ENCODE results near the gene ZFYVE26.
"Not testable (repeated sequence)": the region's sequence is repeated elsewhere in the genome, so short reads cannot be mapped to it uniquely, and the experiment has no call there.

The ZFYVE26 gene

DNA sequence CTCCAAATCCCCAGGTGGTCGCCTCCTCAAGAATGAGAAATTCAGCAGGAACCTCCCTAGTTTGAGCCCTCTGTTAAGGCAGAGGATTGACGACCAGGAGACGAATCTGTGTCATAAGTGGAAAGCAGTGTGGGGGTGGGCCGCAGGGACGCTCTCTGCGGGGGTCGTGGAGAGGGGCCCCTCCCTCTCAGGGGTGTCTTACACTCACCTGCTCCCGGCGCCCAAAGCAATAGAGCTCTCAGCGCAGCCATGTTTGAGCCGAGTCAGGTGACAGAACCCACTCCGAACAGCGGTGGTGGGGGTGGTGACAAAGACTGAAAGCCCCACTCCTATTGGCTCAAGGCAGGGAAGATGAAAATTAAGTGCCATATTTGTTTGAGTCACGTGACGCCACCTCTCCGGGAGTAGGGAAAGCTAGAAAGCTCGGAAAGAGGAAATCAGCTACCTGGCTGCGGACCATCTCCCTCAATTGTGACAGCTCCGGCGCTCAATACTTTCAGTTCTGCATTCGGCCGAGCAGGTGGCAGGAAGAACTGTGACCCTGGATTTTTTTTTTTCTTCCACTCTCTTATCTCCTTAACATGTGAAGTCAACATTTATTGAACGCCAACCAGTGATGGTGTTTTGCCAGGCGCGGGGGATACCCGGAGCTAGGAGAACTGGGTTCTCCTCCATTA, at the start of gene ZFYVE26:
TSS of gene ZFYVE26 (minus strand) at position 265 of the 677 bp plus-strand sequence. CDS start 627 bp downstream, outside the sequence.
- peak; percentile 99 for DNase-seq

DNA sequence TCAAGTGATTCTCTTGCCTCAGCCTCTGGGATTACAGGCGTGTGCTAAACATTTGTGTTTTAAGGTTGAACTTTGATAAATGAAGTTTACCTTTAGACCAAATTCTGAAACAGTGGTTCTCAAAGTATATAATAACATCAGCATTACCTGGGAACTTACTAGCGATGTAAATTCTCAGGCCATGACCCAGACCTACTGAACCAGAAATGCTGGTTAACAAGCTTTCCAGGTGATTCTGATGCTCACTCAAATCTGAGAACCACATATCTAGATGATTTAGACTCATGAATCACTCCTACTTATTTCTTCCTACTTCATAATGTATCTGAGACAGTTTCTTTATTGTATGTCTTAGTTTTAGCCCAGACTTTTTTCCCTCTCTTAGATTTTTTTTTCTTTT, 46.8 kb upstream of the ZFYVE26 start:
- DNase-seq, result no peak

DNA sequence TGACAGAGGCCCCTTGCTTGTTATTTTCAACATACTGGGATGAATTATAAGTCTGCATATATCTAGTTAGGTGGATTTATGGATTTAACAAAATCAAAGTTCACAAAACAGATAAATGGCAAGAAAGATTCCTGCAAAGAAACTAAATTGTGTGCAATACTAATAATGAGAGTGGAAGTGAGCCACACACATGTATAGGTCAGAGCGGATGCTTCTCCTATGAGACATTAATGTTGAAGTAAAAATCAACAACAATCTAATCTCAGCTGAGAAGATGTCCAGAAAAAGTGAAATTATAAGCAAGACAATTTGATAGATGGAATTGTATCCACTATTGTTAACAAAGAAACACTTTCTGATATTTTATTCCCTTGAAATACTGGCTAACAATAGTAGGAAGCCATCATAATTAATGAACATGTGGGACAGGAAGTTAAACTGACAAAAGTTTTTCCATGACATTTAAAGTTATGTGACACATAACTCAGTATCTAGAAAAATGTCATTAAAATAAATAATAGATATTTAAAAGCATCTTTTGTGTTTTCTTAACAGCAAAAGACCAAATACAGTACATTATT, 42.9 kb upstream of the ZFYVE26 start:
- DNase-seq, result no peak

DNA sequence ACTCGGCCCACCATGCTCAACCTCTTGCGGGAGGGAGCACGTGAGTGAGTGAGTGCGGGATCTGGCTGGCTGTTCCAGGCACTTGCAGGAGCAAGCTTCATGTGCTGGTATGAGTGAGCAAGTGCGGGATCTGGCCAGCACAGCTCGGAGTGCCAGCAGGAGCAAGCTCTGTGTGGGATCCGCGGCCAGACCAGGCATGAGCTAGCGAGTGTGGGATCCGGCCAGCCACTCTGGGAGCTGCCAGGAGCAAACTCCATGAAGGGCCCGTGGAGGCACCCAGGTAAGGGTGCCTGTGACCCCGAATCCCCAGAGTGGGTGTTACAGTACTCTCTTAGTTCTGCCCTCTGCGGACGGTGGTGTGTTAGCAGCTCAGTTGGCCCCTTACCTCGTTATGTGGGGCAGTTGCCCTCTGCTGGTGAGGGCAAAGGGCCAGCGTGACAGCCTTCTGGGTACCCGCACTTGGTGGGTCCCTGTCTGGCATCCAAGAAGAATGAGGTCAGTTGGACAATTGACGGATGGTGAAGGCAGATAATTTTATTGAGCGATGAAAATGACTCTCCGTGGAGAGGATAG, 41.5 kb upstream of the ZFYVE26 start:
- DNase-seq, result no peak

DNA sequence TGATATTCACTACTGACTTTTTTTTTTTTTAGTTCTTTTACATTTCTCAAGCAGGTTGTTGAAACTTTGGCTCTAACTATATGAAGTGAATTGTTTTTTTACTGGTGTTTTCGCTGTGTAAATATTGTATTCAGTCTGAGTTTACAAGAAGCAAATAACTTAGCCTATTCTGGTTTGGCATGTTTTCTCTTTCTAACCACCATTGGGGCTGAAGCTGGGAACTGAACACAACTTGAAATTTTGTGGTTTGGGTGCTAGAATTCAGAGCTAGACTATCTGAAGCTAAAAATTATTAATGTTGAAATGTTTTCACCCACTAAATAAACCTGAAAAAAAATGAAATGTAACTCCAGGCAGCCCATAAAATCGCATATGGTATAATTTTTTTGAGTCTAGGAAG, 40.4 kb upstream of the ZFYVE26 start:
- DNase-seq, result no peak

DNA sequence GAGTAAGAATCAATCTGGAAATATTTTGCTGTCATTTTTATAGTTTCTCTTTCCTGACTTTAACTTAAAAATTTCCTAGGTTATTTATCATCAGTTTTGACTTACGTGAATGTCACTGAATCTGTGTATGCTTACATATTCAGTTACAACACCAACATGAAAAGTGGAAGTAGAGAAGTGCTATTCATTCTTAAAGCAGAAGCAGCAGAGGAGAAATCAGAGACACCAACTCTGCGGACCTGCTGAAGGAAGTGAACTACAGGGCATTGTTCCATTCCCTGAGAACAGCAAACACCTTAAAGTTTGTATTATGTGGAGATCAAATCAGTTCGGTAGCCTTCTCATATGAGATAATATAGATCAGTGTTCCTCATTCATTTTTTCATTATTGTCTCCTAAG, 37.3 kb upstream of the ZFYVE26 start:
- DNase-seq, result no peak

DNA sequence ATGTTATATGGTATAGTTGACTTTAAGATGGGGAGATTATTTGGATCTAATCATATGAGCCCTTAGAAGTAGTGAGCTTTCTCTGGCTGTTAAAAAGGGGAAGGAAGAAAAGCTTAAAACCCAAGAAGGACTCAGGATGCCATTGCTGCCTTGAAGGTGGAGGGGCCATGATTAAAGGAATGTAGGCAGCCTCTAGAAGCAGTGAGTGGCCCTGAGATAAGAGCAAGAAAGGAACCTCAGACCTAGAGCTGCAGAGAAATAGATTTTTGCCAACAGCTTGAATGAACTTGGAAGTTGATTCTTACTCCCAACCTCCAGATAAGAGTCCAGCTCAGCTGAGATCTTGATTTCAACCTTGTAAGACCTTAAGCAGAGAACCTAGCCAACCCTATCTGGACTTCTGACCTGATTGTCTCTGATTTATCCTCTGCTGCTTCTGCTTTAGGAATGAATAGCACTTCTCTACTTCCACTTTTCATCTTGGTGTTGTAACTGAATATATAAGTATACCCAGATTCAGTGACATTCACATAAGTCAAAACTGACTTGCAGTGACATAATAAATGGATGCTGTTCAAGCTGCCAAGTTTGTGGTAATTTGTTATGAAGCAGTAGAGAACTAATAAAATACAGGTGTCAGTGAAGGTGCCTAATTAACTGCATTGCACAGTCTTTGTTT, 36.7 kb upstream of the ZFYVE26 start:
- DNase-seq, result no peak

DNA sequence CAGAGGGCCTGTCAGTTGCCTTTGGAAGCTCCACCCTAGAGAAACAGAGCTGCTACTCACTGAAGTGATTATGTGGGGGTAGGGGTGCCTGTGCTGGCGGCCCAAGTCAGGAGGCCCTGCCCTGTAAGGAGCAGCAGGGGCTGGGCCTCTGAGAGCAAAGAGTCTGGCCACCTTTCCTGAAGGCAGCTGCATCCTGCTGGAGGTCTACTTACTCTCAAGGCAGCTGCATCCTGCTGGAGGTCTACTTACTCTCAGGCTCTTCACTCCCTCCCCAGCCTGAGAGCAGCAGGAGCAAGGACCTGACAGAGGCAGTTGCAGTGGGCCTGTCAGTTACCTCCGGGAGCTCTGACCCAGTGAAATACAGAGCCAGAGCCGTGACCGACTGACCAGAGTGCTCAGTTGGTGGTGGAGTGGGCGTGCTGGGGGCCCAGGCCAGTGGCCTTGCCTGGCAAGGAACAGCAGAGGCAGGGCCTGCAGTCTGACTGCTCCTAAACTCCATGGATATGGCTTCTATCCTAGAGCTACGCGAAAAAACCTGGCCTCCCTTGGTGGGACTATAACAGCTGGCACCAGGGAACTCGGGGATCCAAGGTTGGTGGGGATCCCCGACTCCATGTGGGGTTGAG, 35.5 kb upstream of the ZFYVE26 start:
- DNase-seq, result no peak

DNA sequence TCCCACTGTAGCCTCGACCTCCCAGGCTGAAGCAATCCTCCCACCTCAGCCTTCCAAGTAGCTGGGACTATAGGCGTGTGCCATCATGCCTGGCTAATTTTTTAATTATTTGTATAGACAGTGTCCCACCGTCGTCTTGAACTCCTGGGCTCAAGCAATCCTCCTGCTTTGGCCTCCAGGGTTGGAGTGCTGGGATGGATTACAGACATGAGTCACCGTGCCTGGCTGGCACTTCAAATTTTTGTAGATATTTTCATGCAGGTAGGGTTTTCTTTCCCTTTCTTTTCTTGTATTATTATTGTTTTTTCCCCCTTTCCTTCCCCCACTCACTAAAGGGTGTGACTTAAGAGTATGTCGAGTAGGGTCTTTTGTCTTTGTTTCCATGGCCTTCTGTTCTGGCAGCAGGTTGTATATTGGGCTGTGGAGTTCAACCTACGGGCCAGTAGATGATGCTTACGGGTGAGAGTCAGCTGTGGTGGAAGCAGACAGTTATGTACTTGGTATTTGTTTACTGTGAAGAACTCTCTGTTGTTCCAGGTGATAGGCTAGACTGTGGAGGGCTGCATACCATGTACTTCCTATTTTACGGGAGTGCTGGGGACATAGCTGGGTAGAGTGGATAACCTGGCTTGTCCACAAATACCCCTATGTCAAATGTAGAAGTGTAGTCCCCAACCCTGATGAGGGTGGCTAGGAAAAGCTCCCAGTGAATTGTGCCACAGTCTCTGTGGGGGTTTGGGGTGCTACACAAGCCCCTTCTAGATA, 33.9 kb upstream of the ZFYVE26 start:
- no peak for DNase-seq

DNA sequence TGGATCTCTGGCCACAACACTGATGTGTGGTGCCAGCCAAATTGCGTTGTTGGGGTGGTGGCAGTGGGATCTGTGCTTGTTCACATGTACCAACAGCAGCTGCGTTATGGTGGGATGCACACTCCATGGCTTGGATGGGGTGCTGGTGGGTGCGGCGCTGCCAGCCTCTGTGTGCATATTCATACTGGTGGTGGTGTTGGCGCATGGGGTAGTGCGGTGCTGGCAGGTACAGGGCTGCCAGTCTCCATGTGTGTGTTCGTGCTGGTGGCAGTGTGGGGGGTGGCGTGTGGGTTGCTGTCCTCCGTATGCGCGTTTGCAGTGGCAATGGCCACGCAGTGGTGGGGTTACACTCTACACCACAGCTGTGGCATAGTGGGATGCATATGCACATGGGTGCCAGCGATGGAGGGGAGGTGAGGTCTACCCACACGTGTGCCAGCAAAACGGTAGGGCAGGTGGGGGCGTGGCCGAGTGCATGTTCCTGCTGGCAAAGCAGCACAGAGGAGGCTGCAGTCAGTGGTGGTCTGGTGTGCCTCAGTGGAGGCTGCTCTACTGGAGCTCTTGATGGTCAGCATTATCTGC, 29.7 kb upstream of the ZFYVE26 start:
- DNase-seq, result no peak

DNA sequence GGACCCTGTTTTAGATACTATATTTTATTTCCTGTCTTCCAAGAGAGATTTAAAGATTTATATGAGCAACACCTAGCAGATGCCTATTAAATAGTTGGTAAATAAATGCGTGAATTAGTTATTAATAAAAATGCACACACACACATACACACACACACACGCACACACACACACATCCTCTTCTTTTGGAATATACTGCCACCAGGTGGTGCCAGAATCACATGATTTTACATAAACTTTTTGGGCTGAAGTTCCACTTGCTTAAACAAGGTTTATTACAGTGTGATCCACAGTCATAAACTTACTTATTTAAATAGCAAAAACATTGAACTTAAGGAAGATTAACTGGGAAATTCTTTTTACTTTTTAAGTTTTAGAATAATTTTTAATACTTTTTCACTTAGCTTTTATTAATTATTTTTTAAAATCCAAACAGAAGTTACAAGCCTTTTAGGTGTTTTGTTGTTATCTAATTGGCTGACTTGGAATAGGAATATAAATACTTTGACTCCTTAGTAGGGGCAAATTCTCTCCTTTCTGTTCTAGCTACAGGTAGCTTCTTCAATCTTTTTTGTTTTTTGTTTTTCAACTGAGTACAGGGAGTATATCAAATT, 20.7 kb upstream of the ZFYVE26 start:
- DNase-seq, result peak; percentile 57 to 78

DNA sequence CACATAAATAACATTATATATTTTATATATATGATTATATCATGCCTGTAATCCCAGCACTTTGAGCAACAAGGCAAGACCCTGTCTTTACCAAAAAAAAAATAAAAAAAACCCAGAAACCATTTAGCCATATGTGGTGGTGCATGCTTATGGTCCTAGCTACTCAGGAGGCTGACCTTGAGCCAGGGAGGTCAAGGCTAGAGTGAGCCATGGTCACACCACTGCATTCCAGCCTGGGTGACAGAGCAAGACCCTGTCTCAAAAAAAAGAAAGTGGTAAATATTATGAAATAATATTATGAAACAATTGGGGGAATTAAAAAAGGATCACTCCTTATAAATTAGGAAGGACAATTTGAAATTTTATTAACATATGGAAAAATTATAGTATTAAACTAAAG, 19.2 kb upstream of the ZFYVE26 start:
- DNase-seq, result no peak

DNA sequence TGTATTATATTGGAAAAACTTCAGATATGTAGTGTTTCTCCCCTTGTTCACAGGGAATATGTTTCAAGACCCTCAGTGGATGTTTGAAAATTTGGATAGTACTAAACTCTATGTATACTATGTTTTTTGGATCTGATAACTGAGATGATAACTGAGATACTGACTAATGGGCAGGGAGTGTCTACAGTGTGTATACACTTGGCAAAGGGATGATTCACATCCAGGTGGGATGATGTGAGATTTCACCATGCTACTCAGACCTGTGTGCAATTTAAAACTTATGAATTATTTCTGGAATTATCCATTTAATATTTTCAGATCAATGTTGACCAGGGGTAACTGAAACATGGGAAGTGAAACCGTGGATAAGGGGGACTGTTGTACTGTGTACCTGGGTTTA, 17.0 kb upstream of the ZFYVE26 start:
- DNase-seq, result no peak

DNA sequence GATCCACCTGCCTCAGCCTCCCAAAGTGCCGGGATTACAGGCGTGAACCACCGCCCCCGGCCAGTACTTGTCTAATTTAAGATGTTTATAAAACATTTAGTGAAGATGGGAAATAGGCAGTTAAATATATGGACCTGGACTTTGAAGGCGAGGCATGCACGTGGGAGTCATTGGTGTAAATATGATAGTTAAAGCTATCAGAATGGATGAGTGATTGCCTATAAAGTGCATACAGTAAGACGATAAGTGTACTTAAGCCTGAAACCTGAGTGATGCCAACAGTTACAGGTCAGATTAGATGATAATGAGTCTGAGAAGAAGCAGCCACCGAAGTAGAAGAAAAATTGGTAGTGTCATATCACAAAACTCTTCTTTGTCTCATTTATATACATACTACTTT, 14.7 kb upstream of the ZFYVE26 start:
- DNase-seq, result no peak

DNA sequence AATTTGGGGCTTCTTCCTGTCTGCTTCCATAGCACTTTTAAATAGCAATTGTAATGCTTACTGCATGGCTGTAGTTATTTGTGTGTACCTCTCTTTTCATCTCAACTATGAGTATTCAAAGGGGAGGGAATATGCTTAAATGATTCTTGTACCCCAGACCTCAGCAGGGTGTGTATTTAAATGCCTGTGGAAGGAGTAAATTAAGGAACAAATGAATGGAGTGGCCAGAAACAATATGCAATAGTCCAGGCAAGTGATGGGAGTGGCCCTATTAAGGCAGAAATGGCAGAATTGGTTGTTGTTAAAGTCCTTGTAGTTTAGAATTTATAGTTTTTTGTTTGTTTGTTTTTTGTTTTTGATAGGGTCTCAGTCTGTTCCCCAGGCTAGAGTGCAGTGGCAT, 4.7 kb upstream of the ZFYVE26 start:
- no peak for DNase-seq

DNA sequence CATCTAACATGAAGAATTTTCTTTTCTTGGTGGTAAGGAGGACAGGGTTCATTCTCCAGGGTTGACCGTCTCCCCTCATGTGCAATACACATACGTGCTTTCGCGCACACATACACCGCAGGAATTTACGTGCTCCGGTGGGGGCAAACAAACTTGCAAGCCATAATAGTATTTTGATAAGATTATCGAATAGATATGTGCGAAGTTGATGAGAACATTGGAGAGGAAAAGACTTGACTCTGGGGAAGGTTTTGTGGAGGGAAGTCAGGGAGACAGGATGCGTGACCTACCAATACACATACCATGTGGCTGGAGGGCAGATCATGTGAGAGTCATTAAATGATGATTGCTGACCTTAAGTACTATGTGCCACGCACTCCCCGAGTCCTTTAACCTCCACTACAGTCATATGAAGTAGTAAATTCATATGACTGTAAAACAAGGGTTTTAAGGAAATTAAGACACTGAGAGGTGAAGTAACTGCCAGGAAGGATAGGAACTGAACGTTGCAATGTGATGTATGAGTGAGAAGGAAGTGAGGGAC, 4.1 kb upstream of the ZFYVE26 start:
- no peak for DNase-seq

DNA sequence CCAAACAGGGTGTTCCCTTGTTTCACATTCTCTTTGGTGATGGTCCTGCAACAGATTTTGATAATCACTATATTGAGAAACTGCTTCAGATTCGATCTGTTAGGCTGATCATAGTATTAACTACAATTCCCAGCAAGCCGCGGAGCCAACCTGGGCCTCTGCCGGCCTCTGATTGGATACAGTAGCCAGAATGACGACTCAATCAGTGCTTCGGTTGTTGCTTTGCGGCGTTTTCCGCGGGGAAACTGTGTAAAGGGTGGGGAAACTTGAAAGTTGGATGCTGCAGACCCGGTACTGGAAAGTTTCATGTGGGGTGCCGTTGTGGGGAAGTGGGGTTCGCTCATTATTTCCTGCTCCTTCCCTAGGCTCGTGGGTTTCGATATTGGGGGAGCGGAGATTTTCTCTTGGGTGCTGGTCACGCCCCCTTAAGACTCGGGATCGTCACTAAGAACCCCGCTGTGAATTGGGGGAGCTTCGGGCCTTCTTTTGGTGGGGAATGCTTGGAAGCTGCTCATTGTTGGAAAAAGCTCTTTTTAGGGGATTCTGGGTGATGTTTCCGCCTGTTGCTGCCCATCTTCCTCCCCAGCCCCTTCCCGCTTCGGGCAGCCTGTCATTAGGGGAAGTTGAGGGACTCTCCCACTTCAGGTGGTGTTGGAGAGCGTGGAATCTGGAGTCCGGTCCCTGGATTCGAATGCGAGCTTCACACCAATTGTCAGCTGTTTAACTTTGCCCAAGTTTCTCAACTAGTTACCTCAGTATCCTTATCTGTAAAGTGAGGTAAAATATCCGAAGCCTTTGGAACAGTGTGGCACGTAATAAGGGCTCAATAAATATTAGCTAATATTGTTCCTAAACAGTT, 3.4 kb upstream of the ZFYVE26 start, which contains the start of gene RAD51B:
TSS of gene RAD51B (plus strand) at position 217 of the 859 bp plus-strand sequence.
- DNase-seq, result peak; percentile 85 to 92

DNA sequence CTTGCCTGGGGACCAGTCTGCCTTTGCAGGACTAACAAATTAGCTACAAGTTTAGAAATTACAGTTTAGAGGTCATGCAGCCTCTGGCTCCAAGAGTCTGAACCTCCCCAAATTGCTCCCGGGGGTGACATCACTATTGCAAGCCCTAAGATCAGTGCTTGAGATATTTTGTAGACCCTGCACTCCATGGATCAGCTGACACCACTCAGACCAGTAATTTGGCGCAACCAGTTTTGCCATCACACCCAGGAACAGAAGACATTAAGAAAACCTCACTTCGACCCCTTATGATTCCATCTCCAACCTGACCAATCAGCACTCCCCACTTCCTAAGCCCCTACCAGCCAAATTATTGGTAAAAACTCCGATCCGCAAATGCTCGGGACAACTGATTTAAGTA, 2.1 kb upstream of the ZFYVE26 start:
- not testable (repeated sequence) for DNase-seq

DNA sequence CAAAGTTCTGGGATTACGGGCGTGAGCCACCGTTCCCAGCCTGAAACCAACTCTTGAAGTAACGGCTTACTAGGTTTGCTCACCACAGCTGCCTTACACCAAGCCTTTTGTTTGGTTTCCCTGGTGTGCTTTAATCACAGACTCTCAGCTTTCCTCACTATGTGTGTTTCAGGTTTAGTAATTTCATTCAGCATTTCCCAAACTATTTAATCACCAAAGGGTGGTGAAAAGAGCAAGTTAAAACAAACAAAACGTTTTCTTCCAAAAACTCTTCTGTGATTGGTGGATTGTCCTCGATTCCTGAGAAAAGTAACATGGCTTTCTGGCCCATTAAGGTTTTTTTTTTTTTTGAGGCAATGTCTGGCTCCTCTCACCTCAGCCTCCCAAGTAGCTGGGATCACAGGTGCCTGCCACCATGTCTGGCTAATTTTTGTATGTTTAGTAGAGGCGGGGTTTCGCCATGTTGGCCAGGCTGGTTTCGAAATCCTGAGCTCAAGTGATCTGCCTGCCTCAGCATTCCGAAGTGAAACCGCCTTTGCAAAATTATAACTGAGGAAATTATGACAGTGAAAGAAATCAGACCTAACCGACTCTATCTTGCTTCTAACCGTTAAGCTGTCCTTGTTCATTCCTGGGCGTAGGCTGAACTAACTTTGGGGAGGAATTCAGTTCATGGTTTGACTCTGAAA, 1.5 kb upstream of the ZFYVE26 start:
- DNase-seq, result no peak

All from NCI-H524 (cell line).